ENCODE measurements around the gene WDR7.

DNA sequence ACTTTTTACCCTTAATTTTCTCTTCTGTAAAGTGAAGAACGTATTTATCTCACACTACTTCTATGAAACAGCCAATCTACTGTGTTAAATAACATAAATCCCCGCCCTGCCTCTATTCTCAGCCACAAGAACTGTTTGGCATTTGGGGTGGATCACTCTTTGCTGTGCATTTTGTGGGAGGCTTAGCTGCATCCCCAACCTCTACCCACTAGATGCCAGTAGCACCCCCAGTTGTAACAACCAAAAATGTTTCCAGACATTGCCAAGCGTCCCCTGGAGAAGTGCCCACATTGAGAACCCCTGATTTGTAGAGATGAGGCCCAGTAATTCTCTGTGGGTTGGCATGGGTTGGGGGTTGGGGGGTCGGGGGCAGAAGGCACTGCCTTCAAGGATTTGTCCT is 401.0 kb downstream of the WDR7 start:
- TF ChIP-seq, protein P1, sequence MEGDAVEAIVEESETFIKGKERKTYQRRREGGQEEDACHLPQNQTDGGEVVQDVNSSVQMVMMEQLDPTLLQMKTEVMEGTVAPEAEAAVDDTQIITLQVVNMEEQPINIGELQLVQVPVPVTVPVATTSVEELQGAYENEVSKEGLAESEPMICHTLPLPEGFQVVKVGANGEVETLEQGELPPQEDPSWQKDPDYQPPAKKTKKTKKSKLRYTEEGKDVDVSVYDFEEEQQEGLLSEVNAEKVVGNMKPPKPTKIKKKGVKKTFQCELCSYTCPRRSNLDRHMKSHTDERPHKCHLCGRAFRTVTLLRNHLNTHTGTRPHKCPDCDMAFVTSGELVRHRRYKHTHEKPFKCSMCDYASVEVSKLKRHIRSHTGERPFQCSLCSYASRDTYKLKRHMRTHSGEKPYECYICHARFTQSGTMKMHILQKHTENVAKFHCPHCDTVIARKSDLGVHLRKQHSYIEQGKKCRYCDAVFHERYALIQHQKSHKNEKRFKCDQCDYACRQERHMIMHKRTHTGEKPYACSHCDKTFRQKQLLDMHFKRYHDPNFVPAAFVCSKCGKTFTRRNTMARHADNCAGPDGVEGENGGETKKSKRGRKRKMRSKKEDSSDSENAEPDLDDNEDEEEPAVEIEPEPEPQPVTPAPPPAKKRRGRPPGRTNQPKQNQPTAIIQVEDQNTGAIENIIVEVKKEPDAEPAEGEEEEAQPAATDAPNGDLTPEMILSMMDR (IDR thresholded peaks at IDR 0.05; ENCODE audit: poor library complexity): no peak
- TF ChIP-seq EZH2phosphoT487 (IDR thresholded peaks at IDR 0.05; ENCODE audit: low read depth, severe bottlenecking, unreplicated experiment) (no peak), EZH2 (IDR thresholded peaks at IDR 0.05; ENCODE audit: borderline replicate concordance) (no peak)
